ENCODE measurements around the gene RNF214. TPM values are rescaled to one million over a fixed set of nuclear protein-coding genes. Genes with fewer than 3 reads are reported as not detected.
"Not testable (repeated sequence)": the region's sequence is repeated elsewhere in the genome, so short reads cannot be mapped to it uniquely, and the experiment has no call there.

The RNF214 gene
- total and polyA plus RNA-seq, 11 donors = 8.0 to 31.9 (median 19.5) TPM

DNA sequence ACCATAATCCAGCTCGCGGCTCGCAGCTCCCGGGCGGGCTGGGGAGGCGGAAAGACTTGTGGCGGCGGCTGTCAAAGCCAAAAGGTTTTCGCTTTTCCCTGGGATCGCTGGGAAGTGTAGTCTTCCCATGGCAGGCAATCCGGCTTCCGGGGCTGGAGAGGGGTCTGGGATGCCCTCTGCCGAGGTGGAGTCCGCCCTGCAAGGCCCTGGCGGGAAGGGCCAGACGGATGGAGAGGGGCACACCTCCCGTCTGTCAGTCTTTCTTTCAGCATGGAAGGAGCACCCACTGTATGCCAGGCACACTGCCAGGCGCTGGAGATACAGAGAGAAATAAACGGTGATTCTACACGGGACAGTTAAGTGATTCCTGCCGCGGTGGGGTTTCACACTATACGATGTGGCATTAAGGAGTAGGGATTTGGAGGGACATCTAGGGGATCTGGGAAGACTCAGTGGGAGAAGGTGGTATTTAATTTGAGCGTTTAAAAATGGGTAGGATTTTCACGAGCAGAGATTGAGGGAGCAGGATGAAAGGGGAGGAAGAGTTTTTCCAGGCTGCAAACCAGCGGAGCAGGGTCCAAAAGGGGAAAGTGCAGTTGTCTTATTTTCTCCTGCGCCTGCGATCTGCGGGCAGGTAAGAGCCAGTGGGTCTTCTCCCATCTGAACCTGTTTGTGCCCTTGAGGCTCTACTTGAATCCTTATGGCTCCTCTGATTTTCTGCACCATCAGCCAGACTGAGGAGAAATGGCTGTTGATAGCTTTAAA lies 83.9 kb downstream of the RNF214 start, which contains the start of gene BACE1:
Gene BACE1, minus strand, starts transcription at position 60 of the 765 bp plus-strand sequence. CDS start 461 bp downstream, outside the sequence.
- WGBS, 4 donors = 11 to 17% (median 13%) methylated on average over 20 to 29 of the region's 29 CpGs
- peak within 1 kb of the TSS; percentile 78 to 99 (median 91) for H3K4me3 ChIP-seq
- no peaks in the 10 kb centered on the region for H3K9me3 ChIP-seq
- peak; percentile 90 to 98 (median 96) for ATAC-seq
- intact Hi-C loops (cut with DNase I) = loop anchor here in 1 of 10 donors (5.0 kb wide), 1 partner anchor 84 kb away; the partner anchor contains the start of genes PCSK7 and RNF214
- peak; percentile 88 to 92 (median 89) for DNase-seq
- peak within 1 kb of the TSS in 11 of 12 donors; percentile 26 to 76 (median 63) for H3K27ac ChIP-seq
- no peaks in the 10 kb centered on the region for H3K36me3 ChIP-seq
- H3K4me1 ChIP-seq = peaks cover 0 to 28% (median 19%) of the 10 kb centered on the region in 12 donors
- H3K27me3 ChIP-seq = no peaks in the 10 kb centered on the region
- TF ChIP-seq POLR2A (IDR thresholded peaks at IDR 0.05) = peak in 1 of 2 donors; percentile 58
- TF ChIP-seq, protein P1, sequence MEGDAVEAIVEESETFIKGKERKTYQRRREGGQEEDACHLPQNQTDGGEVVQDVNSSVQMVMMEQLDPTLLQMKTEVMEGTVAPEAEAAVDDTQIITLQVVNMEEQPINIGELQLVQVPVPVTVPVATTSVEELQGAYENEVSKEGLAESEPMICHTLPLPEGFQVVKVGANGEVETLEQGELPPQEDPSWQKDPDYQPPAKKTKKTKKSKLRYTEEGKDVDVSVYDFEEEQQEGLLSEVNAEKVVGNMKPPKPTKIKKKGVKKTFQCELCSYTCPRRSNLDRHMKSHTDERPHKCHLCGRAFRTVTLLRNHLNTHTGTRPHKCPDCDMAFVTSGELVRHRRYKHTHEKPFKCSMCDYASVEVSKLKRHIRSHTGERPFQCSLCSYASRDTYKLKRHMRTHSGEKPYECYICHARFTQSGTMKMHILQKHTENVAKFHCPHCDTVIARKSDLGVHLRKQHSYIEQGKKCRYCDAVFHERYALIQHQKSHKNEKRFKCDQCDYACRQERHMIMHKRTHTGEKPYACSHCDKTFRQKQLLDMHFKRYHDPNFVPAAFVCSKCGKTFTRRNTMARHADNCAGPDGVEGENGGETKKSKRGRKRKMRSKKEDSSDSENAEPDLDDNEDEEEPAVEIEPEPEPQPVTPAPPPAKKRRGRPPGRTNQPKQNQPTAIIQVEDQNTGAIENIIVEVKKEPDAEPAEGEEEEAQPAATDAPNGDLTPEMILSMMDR (IDR thresholded peaks at IDR 0.05) = peak in 9 of 12 donors; percentile 19 to 68 (median 44)

DNA sequence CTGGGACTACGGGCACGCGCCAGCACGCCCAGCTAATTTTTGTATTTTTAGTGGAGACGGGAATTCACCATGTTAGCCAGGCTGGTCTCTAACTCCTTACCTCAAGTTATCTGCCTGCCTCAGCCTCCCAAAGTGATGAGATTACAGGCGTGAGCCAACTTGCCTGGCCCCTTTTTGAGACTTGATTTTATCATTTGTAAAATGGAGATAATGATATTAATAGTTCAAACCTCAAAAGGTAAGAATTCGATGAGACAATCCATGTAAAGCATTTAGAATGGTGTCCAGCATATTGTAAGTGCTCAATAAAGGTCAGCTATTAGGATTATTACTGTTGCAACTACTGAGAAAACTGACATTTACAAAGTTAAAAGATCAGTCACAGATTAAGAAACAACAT lies 86.3 kb downstream of the RNF214 start:
- H3K4me1 ChIP-seq = peaks cover 0 to 25% (median 18%) of the 10 kb centered on the region in 12 donors
- no peak for DNase-seq
- H3K4me3 ChIP-seq = no peak overlapping the region
- intact Hi-C loops (cut with DNase I) = loop anchor here in 1 of 10 donors (5.0 kb wide), 1 partner anchor 86 kb away; the partner anchor contains the start of genes PCSK7 and RNF214
- no peaks in the 10 kb centered on the region for H3K9me3 ChIP-seq
- ATAC-seq = no peak
- WGBS, 4 donors = 75 to 91% (median 89%) methylated on average over 7 of the region's 7 CpGs
- no peaks in the 10 kb centered on the region for H3K27me3 ChIP-seq
- H3K36me3 ChIP-seq = no peaks in the 10 kb centered on the region
- H3K27ac ChIP-seq = no peak overlapping the region
- TF ChIP-seq, protein P1 (IDR thresholded peaks at IDR 0.05) = no peak
- TF ChIP-seq POLR2A (IDR thresholded peaks at IDR 0.05) = no peak

DNA sequence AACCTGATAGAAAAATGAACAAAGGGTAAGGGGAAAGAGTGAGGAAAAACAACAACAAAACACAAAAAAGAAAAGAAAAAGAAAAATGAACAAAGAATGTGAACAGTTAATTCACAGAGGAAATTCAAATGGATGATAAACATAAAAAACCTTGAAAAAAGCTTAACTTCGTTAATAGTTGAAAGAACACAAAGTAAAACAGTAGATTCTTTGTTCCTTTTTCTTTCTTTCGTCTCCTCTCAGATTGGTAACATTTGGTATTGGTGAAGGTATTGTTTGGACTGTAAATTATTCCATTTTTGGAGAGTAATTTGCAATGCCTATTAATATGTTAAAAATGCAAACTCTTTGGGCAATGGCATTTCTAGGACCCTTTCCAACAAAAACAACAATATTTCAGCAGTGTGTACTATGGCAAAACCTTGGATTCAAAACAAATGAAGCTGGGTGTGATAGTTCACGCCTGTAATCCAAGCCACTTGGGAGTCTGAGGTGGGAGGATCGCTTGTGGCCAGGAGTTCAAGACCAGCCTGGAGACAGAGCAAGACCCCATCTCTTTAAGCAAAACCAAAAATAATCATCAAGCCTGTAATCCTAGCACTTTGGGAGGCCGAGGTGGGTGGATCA lies 86.9 kb downstream of the RNF214 start:
- 71 to 86% (median 80%) methylated on average over 5 of the region's 5 CpGs for WGBS, 4 donors
- ATAC-seq (no peak), DNase-seq (no peak)
- Histone ChIP-seq H3K27me3 (no peaks in the 10 kb centered on the region), H3K9me3 (no peaks in the 10 kb centered on the region), H3K36me3 (no peaks in the 10 kb centered on the region), H3K4me1 (peaks cover 0 to 22% (median 17%) of the 10 kb centered on the region in 12 donors), H3K27ac (no peak overlapping the region), H3K4me3 (no peak overlapping the region)
- intact Hi-C loops (cut with DNase I) = loop anchor here in 1 of 10 donors (5.0 kb wide), 1 partner anchor 87 kb away; the partner anchor contains the start of genes PCSK7 and RNF214
- TF ChIP-seq, protein P1 (IDR thresholded peaks at IDR 0.05) = no peak
- TF ChIP-seq POLR2A (IDR thresholded peaks at IDR 0.05) = no peak

DNA sequence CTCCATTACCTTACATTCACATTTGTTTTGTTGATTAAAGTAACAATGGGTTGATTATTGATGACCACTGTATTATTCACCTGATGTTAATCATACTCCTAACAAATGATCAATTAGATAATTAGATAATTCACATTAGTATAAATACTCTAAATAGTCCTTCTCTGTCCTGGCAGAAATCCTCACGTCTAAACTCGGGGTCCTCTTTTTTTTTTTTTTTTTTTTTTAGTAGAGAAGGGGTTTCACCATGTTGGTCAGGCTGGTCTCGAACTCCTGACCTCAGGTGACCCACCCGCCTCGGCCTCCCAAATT lies 94.7 kb downstream of the RNF214 start:
- H3K9me3 ChIP-seq, H3K36me3 ChIP-seq, DNase-seq, H3K27me3 ChIP-seq, ATAC-seq: not testable (repeated sequence)
- H3K4me3 ChIP-seq = peak overlapping the region in 11 of 12 donors; percentile 49 to 90 (median 70)
- intact Hi-C loops (cut with DNase I) = loop anchor here in 1 of 10 donors (2.0 kb wide), 1 partner anchor 94 kb away; the partner anchor contains the start of genes PCSK7 and RNF214
- peaks cover 0 to 20% (median 9%) of the 10 kb centered on the region in 12 donors for H3K4me1 ChIP-seq
- H3K27ac ChIP-seq = peak overlapping the region in 10 of 12 donors; percentile 77 to 95 (median 90)
- WGBS, 4 donors = 11 to 18% (median 16%) methylated on average over 5 of the region's 5 CpGs
